ENCODE measurements around the gene PEBP1. TPM values are rescaled to one million over a fixed set of nuclear protein-coding genes. Genes with fewer than 3 reads are reported as not detected.
"Not testable (repeated sequence)": the region's sequence is repeated elsewhere in the genome, so short reads cannot be mapped to it uniquely, and the experiment has no call there.

The PEBP1 gene
- total RNA-seq, 1 experiment from 2014 or later = 134 TPM

GRCh38 chr12:118126119-118126757 is 9.7 kb upstream of the PEBP1 start:
- ChIA-PET POLR2A (no interaction called here), CTCF (no interaction called here)
- Mint-ChIP-seq H3K27ac (ENCODE audit: unreplicated experiment) (no peak overlapping the region), H3K36me3 (ENCODE audit: insufficient read depth, unreplicated experiment) (no peaks in the 10 kb centered on the region), H3K27me3 (ENCODE audit: insufficient read depth, unreplicated experiment) (no peaks in the 10 kb centered on the region), H3K9me3 (ENCODE audit: unreplicated experiment) (no peaks in the 10 kb centered on the region), H3K4me1 (ENCODE audit: low read depth, unreplicated experiment) (peaks cover 7% of the 10 kb centered on the region), H3K4me3 (ENCODE audit: unreplicated experiment) (no peak overlapping the region)
- no TSS peak for BruUV-seq (replicated peaks)
- Histone ChIP-seq H3K4me3 (ENCODE audit: low read depth, low read length) (no peak overlapping the region), H3K27me3 (replicated peaks; ENCODE audit: control insufficient read depth, insufficient read depth, low read length) (no peaks in the 10 kb centered on the region), H3K9me3 (no peaks in the 10 kb centered on the region; the same call in 1 of the 2 replicates), H3K4me1 (peaks cover 7% of the 10 kb centered on the region; the same call in 1 of the 2 replicates), H3K36me3 (ENCODE audit: control insufficient read depth, insufficient read depth, low read length) (no peaks in the 10 kb centered on the region)
- intact Hi-C loops (cut with micrococcal nuclease; ENCODE audit: unreplicated experiment) = no loop called here
- no peak for TF ChIP-seq CTCF (IDR thresholded peaks at IDR 0.05; ENCODE audit: insufficient read depth in 1 of 2, low read depth in 1 of 2, low read length in 1 of 2, severe bottlenecking in 1 of 2, unreplicated experiment in 1 of 2)
- no peak for DNase-seq

- no peak overlapping the region for H3K27ac Mint-ChIP-seq (ENCODE audit: unreplicated experiment)
- no peaks in the 10 kb centered on the region for H3K36me3 Mint-ChIP-seq (ENCODE audit: insufficient read depth, unreplicated experiment)
- no peak for TF ChIP-seq CTCF (IDR thresholded peaks at IDR 0.05; ENCODE audit: insufficient read depth in 1 of 2, low read depth in 1 of 2, low read length in 1 of 2, severe bottlenecking in 1 of 2, unreplicated experiment in 1 of 2)
- H3K27me3 ChIP-seq (replicated peaks; ENCODE audit: control insufficient read depth, insufficient read depth, low read length) = no peaks in the 10 kb centered on the region
- H3K36me3 ChIP-seq (ENCODE audit: control insufficient read depth, insufficient read depth, low read length) = no peaks in the 10 kb centered on the region
- DNase-seq = no peak
- H3K9me3 ChIP-seq = no peaks in the 10 kb centered on the region; the same call in 1 of the 2 replicates
- ChIA-PET POLR2A (no interaction called here), CTCF (interaction anchor here (0.5 kb wide), 1 partner anchor 17 kb away, joined by 6 read pairs; no protein-coding TSS in a partner anchor)
- intact Hi-C loops (cut with micrococcal nuclease; ENCODE audit: unreplicated experiment) = no loop called here
- no peaks in the 10 kb centered on the region for H3K27me3 Mint-ChIP-seq (ENCODE audit: insufficient read depth, unreplicated experiment)
- H3K9me3 Mint-ChIP-seq (ENCODE audit: unreplicated experiment) = no peaks in the 10 kb centered on the region
- no TSS peak for BruUV-seq (replicated peaks)
- H3K4me3 Mint-ChIP-seq (ENCODE audit: unreplicated experiment) = no peak overlapping the region
- no peak overlapping the region for H3K4me3 ChIP-seq (ENCODE audit: low read depth, low read length)
- peaks cover 7% of the 10 kb centered on the region for H3K4me1 Mint-ChIP-seq (ENCODE audit: low read depth, unreplicated experiment)
- 0 out of 2 replicates have a peak, but pooled peaks cover 5% of the 10 kb centered on the region for H3K4me1 ChIP-seq
Measured at GRCh38 chr12:118127867-118128266, 8.1 kb upstream of the PEBP1 start.

GRCh38 chr12:118129436-118129835 is 6.5 kb upstream of the PEBP1 start:
- H3K36me3 Mint-ChIP-seq (ENCODE audit: insufficient read depth, unreplicated experiment); H3K9me3 Mint-ChIP-seq (ENCODE audit: unreplicated experiment); H3K27me3 Mint-ChIP-seq (ENCODE audit: insufficient read depth, unreplicated experiment); intact Hi-C loops (cut with micrococcal nuclease; ENCODE audit: unreplicated experiment); H3K4me3 Mint-ChIP-seq (ENCODE audit: unreplicated experiment); H3K27me3 ChIP-seq (replicated peaks; ENCODE audit: control insufficient read depth, insufficient read depth, low read length); H3K9me3 ChIP-seq; H3K36me3 ChIP-seq (ENCODE audit: control insufficient read depth, insufficient read depth, low read length); CTCF ChIA-PET; BruUV-seq (replicated peaks); H3K4me1 ChIP-seq; POLR2A ChIA-PET; H3K27ac Mint-ChIP-seq (ENCODE audit: unreplicated experiment); H3K4me1 Mint-ChIP-seq (ENCODE audit: low read depth, unreplicated experiment); DNase-seq; H3K4me3 ChIP-seq (ENCODE audit: low read depth, low read length): not testable (repeated sequence)
